K562 (cell line): ENCODE measurements around the gene TTC28. TPM values are rescaled to one million over a fixed set of nuclear protein-coding genes. Genes with fewer than 3 reads are reported as not detected.

Experiments
- ATAC-seq: fragments of 200-7000 bp; cut with Tn5 transposase; 3 replicates; pipeline ENCODE4 v1.9.1; 2020; ENCODE audit warnings: moderate library complexity
- BruUV-seq: library from RNA; stranded (reverse); fragments of 400-500 nt; replicated peaks from 2 replicates; lab custom pipeline; 2021; lab: Mats Ljungman, UMichigan
- CTCF ChIA-PET: fragments of 300-600 bp; formaldehyde crosslinking; extraction: SDS; loops from one replicate; lab custom pipeline; 2021; ENCODE audit warnings: low intra/inter-chr PET ratio; lab: Yijun Ruan, JAX
- POLR2A ChIA-PET: fragments of 300-600, 350-650 bp; sonication (Branson Sonifier 250); formaldehyde crosslinking; extraction: SDS; loops from one replicate; lab custom pipeline; 2021; ENCODE audit warnings: antibody characterized with exemption, inconsistent platforms; lab: Yijun Ruan, JAX
- DNase-seq, 4 experiments: peaks; one replicate each; pipeline versions ENCODE4 v3.0.0 to v3.0.0-alpha.2; 2011 to 2018; ENCODE audit warnings: low spot score in 3 of 4, mixed read lengths in 3 of 4; ENCODE audit errors: extremely low read depth in 1 of 4
- FAIRE-seq: peaks from 2 replicates; lab custom pipeline; 2011; peaks lifted over from hg19 to GRCh38; lab: Jason Lieb, UNC
- H2AFZ ChIP-seq: 2 replicates; pipeline ENCODE4 v1.6.0; 2011; ENCODE audit warnings: low read depth, low read length, control low read depth, inconsistent platforms
- H3K27ac ChIP-seq: fragments of 200-600 bp; 3 replicates; pipeline ENCODE4 v1.8.0; 2011; ENCODE audit warnings: low read depth, mild to moderate bottlenecking, control low read depth, inconsistent platforms, low read length, moderate library complexity, mixed read lengths; ENCODE audit errors: extremely low read depth
- H3K27me3 ChIP-seq, 2 experiments: fragments of 300-600 bp in 1 of 2; 2 replicates in 1 of 2; 3 replicates in 1 of 2; pipeline versions ENCODE4 v1.6.0 to v1.8.0; 2011; ENCODE audit warnings: inconsistent platforms in 2 of 2, low read length in 2 of 2, mild to moderate bottlenecking in 1 of 2, mixed read lengths in 1 of 2, moderate library complexity in 1 of 2; ENCODE audit not compliant: control insufficient read depth in 2 of 2, insufficient read depth in 2 of 2
- H3K36me3 ChIP-seq: fragments of 300-600 bp; 3 replicates; pipeline ENCODE4 v1.8.0; 2011; ENCODE audit warnings: mild to moderate bottlenecking, low read length, inconsistent platforms; ENCODE audit not compliant: control insufficient read depth, insufficient read depth
- H3K4me1 ChIP-seq, 2 experiments: fragments of 200-600 bp in 1 of 2; replicated peaks in 1 of 2; 2 replicates in 1 of 2; 3 replicates in 1 of 2; pipeline versions ENCODE4 v1.5.1 to v1.8.0; 2011; ENCODE audit warnings: inconsistent platforms in 2 of 2, low read length in 2 of 2, mild to moderate bottlenecking in 1 of 2, mixed read lengths in 1 of 2, moderate library complexity in 1 of 2; ENCODE audit not compliant: control insufficient read depth in 2 of 2, insufficient read depth in 2 of 2
- H3K4me2 ChIP-seq: 2 replicates; pipeline ENCODE4 v1.6.1; 2011; ENCODE audit warnings: low read length, control low read depth, inconsistent platforms, mixed read lengths; ENCODE audit not compliant: insufficient read depth
- H3K4me3 ChIP-seq: fragments of 200-600 bp; sonication (generic), shearing (Covaris generic); 2 replicates; pipeline ENCODE4 v1.5.1; 2016; ENCODE audit warnings: control low read depth, inconsistent platforms
- H3K79me2 ChIP-seq: fragments of 200-600 bp; 3 replicates; pipeline ENCODE4 v1.8.0; 2011; ENCODE audit warnings: low read length, inconsistent platforms; ENCODE audit not compliant: control insufficient read depth, insufficient read depth
- H3K9ac ChIP-seq, 2 experiments: 2 replicates each; pipeline versions ENCODE4 v1.6.0 to v1.6.1; 2011; ENCODE audit warnings: low read depth in 2 of 2, low read length in 2 of 2, control low read depth in 1 of 2, inconsistent platforms in 1 of 2, mild to moderate bottlenecking in 1 of 2, mixed read lengths in 1 of 2; ENCODE audit not compliant: insufficient read depth in 1 of 2
- H3K9me1 ChIP-seq: one replicate; pipeline ENCODE4 v1.6.0; 2011; ENCODE audit warnings: inconsistent platforms, mild to moderate bottlenecking, low read length, moderate library complexity; ENCODE audit not compliant: control insufficient read depth, insufficient read depth
- H3K9me3 ChIP-seq: replicated peaks from 2 replicates; pipeline ENCODE4 v1.5.1; 2011; ENCODE audit warnings: low read depth, low read length, inconsistent platforms; ENCODE audit not compliant: control insufficient read depth, insufficient read depth
- H4K20me1 ChIP-seq: replicated peaks from 2 replicates; pipeline ENCODE4 v1.6.1; 2011; ENCODE audit warnings: low read length, inconsistent platforms, mixed read lengths; ENCODE audit not compliant: control insufficient read depth, insufficient read depth
- CBX1 ChIP-seq: sonication (generic); IDR thresholded peaks from 2 replicates; pipeline ENCODE4 v1.6.1; 2016; ENCODE audit warnings: antibody characterized with exemption, low read depth, mild to moderate bottlenecking
- CLOCK ChIP-seq: fragments of 250-450 bp; sonication (Bioruptor Pico); IDR thresholded peaks from 2 replicates; pipeline ENCODE4 v1.4.0; 2020; ENCODE audit warnings: mild to moderate bottlenecking, moderate library complexity, borderline replicate concordance
- ZBTB40 ChIP-seq, 2 experiments: fragments of 450-650 bp in 1 of 2; sonication (generic) in 1 of 2; formaldehyde crosslinking in 1 of 2; IDR thresholded peaks; 2 replicates each; pipeline versions ENCODE4 v1.7.1 to v1.9.0; 2016 to 2022; ENCODE audit warnings: inconsistent platforms in 1 of 2, mild to moderate bottlenecking in 1 of 2, missing genetic modification reagents in 1 of 2
- WGBS: fragments of 100-300 bp; shearing (Covaris generic); methylation state at CpG from one replicate; pipeline ENCODE4 v1.1.6; 2016; ENCODE audit warnings: low coverage, mixed read lengths; ENCODE audit not compliant: insufficient coverage; ENCODE audit errors: missing lambda C conversion rate; 5-methylcytosine and 5-hydroxymethylcytosine counted together
- in situ Hi-C: fragments of 300-500 bp; cut with MboI; formaldehyde crosslinking; loops from 4 replicates; pipeline ENCODE4 v1.15.0; 2018; ENCODE audit warnings: inconsistent platforms, mixed read lengths
- intact Hi-C: fragments of 100-400 bp; cut with micrococcal nuclease; formaldehyde crosslinking; loops from 2 replicates; pipeline ENCODE4 v1.14.2; 2022
- polyA plus RNA-seq, 8 experiments: library from polyadenylated mRNA; depleted of rRNA in 4 of 8; stranded (reverse) in 5 of 8; unstranded in 3 of 8; fragments of >200 nt; fragmentation: Nextera tagmentation in 2 of 8; fragmentation: Illumina TruSeq in 1 of 8; extraction: Ambion mirVana in 2 of 8; extraction: Trizol in 1 of 8; gene quantifications; 2 replicates each; pipeline versions ENCODE4 v1.2.1 to v1.2.3, GENCODE V29; 2011 to 2014; ENCODE audit warnings: inconsistent platforms in 1 of 8, missing spikeins in 1 of 8
- total RNA-seq, 7 experiments: library from RNA; depleted of rRNA in 6 of 7; stranded (reverse); fragments of >200 nt in 6 of 7; fragmentation: Illumina TruSeq in 2 of 7; extraction: Trizol in 2 of 7; gene quantifications; 2 replicates each; pipeline versions ENCODE4 v1.2.1 to v1.2.3, GENCODE V29; 2011 to 2021; ENCODE audit warnings: low replicate concordance in 1 of 7

TTC28 gene
- total and polyA plus RNA-seq, 9 of the 15 experiments (the other 6 are each of a cell fraction or from before 2014, with no cell fraction given): 0.22 to 10.7 (median 3.1) TPM

GRCh38 chr22:28031383-28031922 lies 648.2 kb downstream of the TTC28 start (continued):
- TF ChIP-seq CLOCK (CRISPR knock-in tag) (no peak), CBX1 (no peak)

- Histone ChIP-seq H3K9ac (no peak overlapping the region), H3K4me1 (peaks cover 27 to 31% of the 10 kb centered on the region in 2 experiments; a peak in 4 of 5 replicates), H3K9me3 (no peaks in the 10 kb centered on the region), H3K9me1 (no peaks in the 10 kb centered on the region), H3K27me3 (no peaks in the 10 kb centered on the region), H4K20me1 (no peaks in the 10 kb centered on the region), H3K4me3 (no peak overlapping the region), H3K4me2 (no peak overlapping the region), H3K36me3 (no peaks in the 10 kb centered on the region), H2AFZ (no peak overlapping the region), H3K27ac (no peak overlapping the region), H3K79me2 (no peaks in the 10 kb centered on the region)
- ChIA-PET POLR2A (interaction anchor here (0.7 kb wide), 1 partner anchor 805 kb away, joined by 4 read pairs; no protein-coding TSS in a partner anchor), CTCF (no interaction called here)
- no peak for DNase-seq
- intact Hi-C loops: no loop called here
- BruUV-seq: no TSS peak
- ATAC-seq: no peak
- in situ Hi-C loops: no loop called here
- 43% methylated on average over 4 of the region's 4 CpGs for WGBS
- FAIRE-seq: no peak
- no peak for TF ChIP-seq ZBTB40 (IDR thresholded peaks at IDR 0.05)
- no peak for TF ChIP-seq ZBTB40 (CRISPR knock-in tag; IDR thresholded peaks at IDR 0.05)
These were observed 649.2 kb downstream of the TTC28 start for GRCh38 chr22:28030473-28030872.
